GM23338 (cell line): ENCODE measurements around the gene NCOR2.

Experiments used
- CTCF ChIP-seq, 2 experiments: fragments of 200-600 bp in 1 of 2; sonication (generic) in 1 of 2; conservative IDR thresholded peaks; 2 replicates each; pipeline versions ENCODE4 v1.5.1 to v1.6.1; 2016 to 2017; ENCODE audit warnings: antibody characterized with exemption in 2 of 2, low read depth in 2 of 2, mild to moderate bottlenecking in 2 of 2, moderate library complexity in 1 of 2
- EZH2 ChIP-seq: fragments of 200-600 bp; sonication (generic); IDR thresholded peaks from one replicate; pipeline ENCODE4 v1.8.0; 2017; ENCODE audit warnings: antibody characterized with exemption, mild to moderate bottlenecking, low read depth; ENCODE audit not compliant: unreplicated experiment
- JUNB ChIP-seq: IDR thresholded peaks from one replicate; pipeline ENCODE4 v1.6.1; 2016; ENCODE audit warnings: antibody characterized with exemption; ENCODE audit not compliant: unreplicated experiment
- NANOG ChIP-seq: IDR thresholded peaks from 2 replicates; pipeline ENCODE4 v1.6.1; 2016; ENCODE audit warnings: antibody characterized with exemption, borderline replicate concordance
- REST ChIP-seq: IDR thresholded peaks from one replicate; pipeline ENCODE4 v1.6.1; 2018; ENCODE audit warnings: antibody characterized with exemption; ENCODE audit not compliant: unreplicated experiment

DNA sequence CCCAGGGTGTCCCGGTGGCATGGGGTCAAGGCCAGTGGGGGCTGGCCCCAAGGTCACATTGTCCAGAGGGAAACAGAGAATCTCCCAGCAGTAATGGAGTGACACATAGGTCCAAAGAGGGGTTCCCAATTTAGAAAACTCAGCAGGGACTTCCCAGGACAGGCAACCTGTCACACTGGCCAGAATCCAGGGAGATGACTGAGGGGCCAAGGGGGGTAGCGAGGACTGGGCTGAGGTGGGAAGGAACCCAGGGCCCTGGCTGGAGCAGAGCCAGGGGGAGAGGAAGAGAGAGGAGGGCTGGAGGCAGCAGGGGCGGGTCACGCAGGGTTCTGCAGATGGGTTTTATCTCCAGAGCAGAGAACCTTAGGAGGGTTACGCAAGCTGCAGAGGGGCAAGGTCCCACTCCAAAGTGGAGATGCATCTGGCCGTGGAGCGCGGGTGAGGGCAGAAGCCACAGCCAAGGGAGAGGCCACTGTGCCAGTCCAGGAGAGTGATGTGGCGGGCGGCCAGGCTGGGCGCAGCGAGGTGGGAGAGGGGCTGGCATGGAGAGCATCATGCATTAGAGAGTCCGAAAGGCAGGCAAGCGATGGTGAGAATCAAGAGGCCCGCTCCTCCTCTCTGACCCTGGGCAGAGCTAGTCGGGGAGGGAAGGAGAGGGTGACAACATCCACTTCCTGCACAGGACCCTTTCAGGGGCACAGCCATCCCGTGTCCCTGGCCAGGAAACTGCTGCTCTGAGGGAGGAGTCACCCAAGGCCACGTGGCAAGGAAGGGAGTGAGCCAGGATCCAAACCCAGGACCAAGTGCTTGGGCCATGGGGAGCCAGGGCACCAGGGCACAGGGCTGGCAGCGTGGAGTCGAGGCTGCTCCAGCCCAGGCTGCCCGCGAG is 29.0 kb downstream of the NCOR2 start:
- TF ChIP-seq CTCF (conservative IDR thresholded peaks at IDR 0.05; ENCODE audit: low read depth in 2 of 2): no peak
- no peak for TF ChIP-seq NANOG
- no peak for TF ChIP-seq EZH2
- no peak for TF ChIP-seq JUNB
- no peak for TF ChIP-seq REST
